NCI-H345 (cell line): ENCODE data around the gene FOXN1.

Experiments used
- DNase-seq: peaks from one replicate; lab custom pipeline; 2025; lab: John Stamatoyannopoulos, UW

The FOXN1 gene

GRCh38 chr17:28547096-28547622 lies 41.0 kb downstream of the FOXN1 start:
- DNase-seq = no peak

GRCh38 chr17:28547623-28548416 lies 41.7 kb downstream of the FOXN1 start:
- DNase-seq = peak; percentile 45

- DNase-seq = no peak
Measured at GRCh38 chr17:28548417-28549130, 42.4 kb downstream of the FOXN1 start.

GRCh38 chr17:28549236-28550132 lies 43.3 kb downstream of the FOXN1 start:
- no peak for DNase-seq

GRCh38 chr17:28550858-28551257 lies 44.7 kb downstream of the FOXN1 start:
- DNase-seq = no peak

GRCh38 chr17:28551421-28552175 lies 45.5 kb downstream of the FOXN1 start:
- peak; percentile 37 for DNase-seq

- DNase-seq = peak; percentile 83
Measured at GRCh38 chr17:28552176-28552999, 46.2 kb downstream of the FOXN1 start, which contains the start of gene UNC119. TSS of gene UNC119 (minus strand) at chr17:28552624. CDS start at chr17:28552557, 67 bp downstream.

- DNase-seq = no peak
Measured at GRCh38 chr17:28553000-28553505, 46.9 kb downstream of the FOXN1 start.

GRCh38 chr17:28554565-28554964 lies 48.4 kb downstream of the FOXN1 start:
- no peak for DNase-seq

- no peak for DNase-seq
Measured at GRCh38 chr17:28555022-28555421, 48.9 kb downstream of the FOXN1 start.

GRCh38 chr17:28563475-28563874 lies 57.3 kb downstream of the FOXN1 start:
- no peak for DNase-seq

- DNase-seq = no peak
Measured at GRCh38 chr17:28567604-28568003, 61.5 kb downstream of the FOXN1 start.

- no peak for DNase-seq
Measured at GRCh38 chr17:28569446-28569845, 63.3 kb downstream of the FOXN1 start.

GRCh38 chr17:28570716-28571360 lies 64.7 kb downstream of the FOXN1 start:
- peak; percentile 40 for DNase-seq

- peak; percentile 96 for DNase-seq
Measured at GRCh38 chr17:28571361-28572122, 65.4 kb downstream of the FOXN1 start, which contains the start of gene PIGS. TSS of gene PIGS (minus strand) at chr17:28571524. CDS start at chr17:28571496, 28 bp downstream.

- DNase-seq = no peak
Measured at GRCh38 chr17:28572259-28573039, 66.3 kb downstream of the FOXN1 start.

- no peak for DNase-seq
Measured at GRCh38 chr17:28573040-28573380, 66.9 kb downstream of the FOXN1 start.

GRCh38 chr17:28573521-28573920 lies 67.4 kb downstream of the FOXN1 start:
- no peak for DNase-seq
